DND-41 (cell line): ENCODE data around the gene STAG3.

Experiments used
- CTCF ChIP-seq: IDR thresholded peaks from 2 replicates; pipeline ENCODE4 v1.5.1; 2012; ENCODE audit warnings: borderline replicate concordance, low read length, moderate library complexity, mild to moderate bottlenecking; ENCODE audit not compliant: poor library complexity, severe bottlenecking; ENCODE audit errors: extremely low read depth
- EZH2 ChIP-seq: IDR thresholded peaks from 3 replicates; pipeline ENCODE4 v1.6.1; 2012; ENCODE audit warnings: borderline replicate concordance, low read depth, mild to moderate bottlenecking, moderate library complexity, low read length, inconsistent platforms; ENCODE audit not compliant: severe bottlenecking

GRCh38 chr7:100198266-100198665, 20.5 kb downstream of the STAG3 start:
- TF ChIP-seq CTCF (no peak), EZH2 (no peak)
